Measurements from ENCODE around the gene FAM3D.
"Not testable (repeated sequence)": the region's sequence is repeated elsewhere in the genome, so short reads cannot be mapped to it uniquely, and the experiment has no call there.

Gene FAM3D

GRCh38 chr3:58666683-58667082, at the start of gene FAM3D:
TSS of gene FAM3D (minus strand) at chr3:58666774. CDS start at chr3:58655563, 11,211 bp downstream.
- no peak for DNase-seq (ENCODE audit: extremely low spot score, insufficient read length, low read depth)
- no peak for FAIRE-seq

GRCh38 chr3:58713715-58714401, 47.3 kb upstream of the FAM3D start:
- FAIRE-seq (no peak), DNase-seq (ENCODE audit: extremely low spot score, insufficient read length, low read depth) (no peak)

GRCh38 chr3:58711871-58712270, 45.3 kb upstream of the FAM3D start:
- no peak for DNase-seq (ENCODE audit: extremely low spot score, insufficient read length, low read depth)
- no peak for FAIRE-seq

- FAIRE-seq; DNase-seq (ENCODE audit: extremely low spot score, insufficient read length, low read depth): not testable (repeated sequence)
Observed at GRCh38 chr3:58708983-58709382, 42.4 kb upstream of the FAM3D start.

- DNase-seq (ENCODE audit: extremely low spot score, insufficient read length, low read depth) (no peak), FAIRE-seq (no peak)
Observed at GRCh38 chr3:58708116-58708791, 41.7 kb upstream of the FAM3D start.

GRCh38 chr3:58707390-58707930, 40.9 kb upstream of the FAM3D start:
- FAIRE-seq (no peak), DNase-seq (ENCODE audit: extremely low spot score, insufficient read length, low read depth) (no peak)

- no peak for FAIRE-seq
- DNase-seq (ENCODE audit: extremely low spot score, insufficient read length, low read depth), result no peak
Observed at GRCh38 chr3:58706395-58707167, 40.0 kb upstream of the FAM3D start.

GRCh38 chr3:58704745-58705144, 38.2 kb upstream of the FAM3D start:
- FAIRE-seq (peak; percentile 41), DNase-seq (ENCODE audit: extremely low spot score, insufficient read length, low read depth) (no peak)

- not testable (repeated sequence) for DNase-seq (ENCODE audit: extremely low spot score, insufficient read length, low read depth); FAIRE-seq
Observed at GRCh38 chr3:58704304-58704703, 37.7 kb upstream of the FAM3D start.

GRCh38 chr3:58698246-58698645, 31.7 kb upstream of the FAM3D start:
- FAIRE-seq (no peak), DNase-seq (ENCODE audit: extremely low spot score, insufficient read length, low read depth) (no peak)

GRCh38 chr3:58697561-58697960, 31.0 kb upstream of the FAM3D start:
- DNase-seq (ENCODE audit: extremely low spot score, insufficient read length, low read depth) (no peak), FAIRE-seq (peak; percentile 77)

- DNase-seq (ENCODE audit: extremely low spot score, insufficient read length, low read depth); FAIRE-seq: not testable (repeated sequence)
Observed at GRCh38 chr3:58696813-58697212, 30.2 kb upstream of the FAM3D start.

GRCh38 chr3:58696093-58696492, 29.5 kb upstream of the FAM3D start:
- no peak for DNase-seq (ENCODE audit: extremely low spot score, insufficient read length, low read depth)
- FAIRE-seq, result no peak

GRCh38 chr3:58695284-58695683, 28.7 kb upstream of the FAM3D start:
- peak; percentile 5 for FAIRE-seq
- DNase-seq (ENCODE audit: extremely low spot score, insufficient read length, low read depth), result not testable (repeated sequence)

- DNase-seq (ENCODE audit: extremely low spot score, insufficient read length, low read depth) (no peak), FAIRE-seq (peak; percentile 82)
Observed at GRCh38 chr3:58693940-58694850, 27.6 kb upstream of the FAM3D start.

GRCh38 chr3:58692484-58692883, 25.9 kb upstream of the FAM3D start:
- FAIRE-seq, result no peak
- no peak for DNase-seq (ENCODE audit: extremely low spot score, insufficient read length, low read depth)

GRCh38 chr3:58691997-58692396, 25.4 kb upstream of the FAM3D start:
- FAIRE-seq (no peak), DNase-seq (ENCODE audit: extremely low spot score, insufficient read length, low read depth) (no peak)

GRCh38 chr3:58690490-58690889, 23.9 kb upstream of the FAM3D start:
- FAIRE-seq (no peak), DNase-seq (ENCODE audit: extremely low spot score, insufficient read length, low read depth) (no peak)

GRCh38 chr3:58688574-58688973, 22.0 kb upstream of the FAM3D start:
- DNase-seq (ENCODE audit: extremely low spot score, insufficient read length, low read depth), result no peak
- FAIRE-seq, result no peak

GRCh38 chr3:58686847-58687246, 20.3 kb upstream of the FAM3D start:
- FAIRE-seq, result no peak
- DNase-seq (ENCODE audit: extremely low spot score, insufficient read length, low read depth), result no peak

Measured in GM18507 (cell line).